Smooth muscle cell (in vitro differentiated cells): Measurements from ENCODE around the gene RPA1. TPM values are rescaled to one million over a fixed set of nuclear protein-coding genes. Genes with fewer than 3 reads are reported as not detected.

Experiments
- DNase-seq: peaks from one replicate; lab custom pipeline; 2025; ENCODE audit not compliant: unreplicated experiment; lab: John Stamatoyannopoulos, UW
- H2AFZ ChIP-seq: fragments of 200-600 bp; sonication (generic); 2 replicates; pipeline ENCODE4 v1.6.0; 2016; ENCODE audit warnings: antibody characterized with exemption, low read depth, mild to moderate bottlenecking
- H3F3A ChIP-seq: fragments of 200-600 bp; sonication (generic); 2 replicates; pipeline ENCODE4 v1.6.0; 2017; ENCODE audit warnings: antibody characterized with exemption, low read depth
- H3K27ac ChIP-seq: fragments of 200-600 bp; sonication (generic); 2 replicates; pipeline ENCODE4 v1.5.1; 2016; ENCODE audit warnings: low read depth, mild to moderate bottlenecking
- H3K27me3 ChIP-seq: fragments of 200-600 bp; sonication (generic); 2 replicates; pipeline ENCODE4 v1.6.1; 2016; ENCODE audit warnings: low read depth, mild to moderate bottlenecking
- H3K36me3 ChIP-seq: fragments of 200-600 bp; sonication (generic); 2 replicates; pipeline ENCODE4 v1.5.1; 2016; ENCODE audit warnings: low read depth
- H3K4me1 ChIP-seq: fragments of 200-600 bp; sonication (generic); 2 replicates; pipeline ENCODE4 v1.5.1; 2016; ENCODE audit warnings: low read depth
- H3K4me2 ChIP-seq: fragments of 200-600 bp; sonication (generic); 2 replicates; pipeline ENCODE4 v1.6.0; 2016; ENCODE audit warnings: mild to moderate bottlenecking
- H3K4me3 ChIP-seq: fragments of 200-600 bp; sonication (generic); 2 replicates; pipeline ENCODE4 v1.5.1; 2016; ENCODE audit warnings: mild to moderate bottlenecking
- H3K79me2 ChIP-seq: fragments of 200-600 bp; sonication (generic); 2 replicates; pipeline ENCODE4 v1.6.0; 2016; ENCODE audit warnings: low read depth, mild to moderate bottlenecking
- H3K9ac ChIP-seq: fragments of 200-600 bp; sonication (generic); 2 replicates; pipeline ENCODE4 v1.6.0; 2016; ENCODE audit warnings: low read depth
- H3K9me3 ChIP-seq: fragments of 200-600 bp; sonication (generic); replicated peaks from 2 replicates; pipeline ENCODE4 v1.5.1; 2016; ENCODE audit warnings: low read depth
- H4K20me1 ChIP-seq: fragments of 200-600 bp; sonication (generic); 2 replicates; pipeline ENCODE4 v1.6.0; 2016; ENCODE audit warnings: low read depth
- CTCF ChIP-seq: fragments of 200-600 bp; sonication (generic); IDR thresholded peaks from 2 replicates; pipeline ENCODE4 v1.5.1; 2017; ENCODE audit warnings: borderline replicate concordance, mild to moderate bottlenecking, antibody characterized with exemption; ENCODE audit not compliant: insufficient read depth, poor library complexity, severe bottlenecking
- WGBS: methylation state at CpG from one replicate; pipeline ENCODE4 v1.1.7; 2016; ENCODE audit warnings: low lambda C conversion rate; 5-methylcytosine and 5-hydroxymethylcytosine counted together
- polyA plus RNA-seq: library from polyadenylated mRNA; unstranded; fragments of >200 nt; fragmentation: Nextera tagmentation; extraction: Ambion mirVana; gene quantifications from 2 replicates; pipeline ENCODE4 v1.2.1, GENCODE V29; 2016
- total RNA-seq: library from RNA; depleted of rRNA; stranded (reverse); fragments of >200 nt; gene quantifications from 2 replicates; pipeline ENCODE4 v1.2.3, GENCODE V29; 2014

RPA1 gene
- total and polyA plus RNA-seq, 2 experiments from 2014 or later: 29.6 to 46.3 TPM

GRCh38 chr17:1904273-1905182 lies 74.7 kb downstream of the RPA1 start:
- H2AFZ ChIP-seq: no peak overlapping the region
- H3K4me3 ChIP-seq: no peak overlapping the region
- H3K27ac ChIP-seq: no peak overlapping the region
- no peak overlapping the region for H3K4me2 ChIP-seq
- WGBS: 75% methylated on average over 17 of the region's 17 CpGs
- no peaks in the 10 kb centered on the region for H3K36me3 ChIP-seq
- H3K9me3 ChIP-seq: no peaks in the 10 kb centered on the region
- H3K9ac ChIP-seq: no peak overlapping the region
- no peaks in the 10 kb centered on the region for H4K20me1 ChIP-seq
- no peaks in the 10 kb centered on the region for H3K79me2 ChIP-seq
- H3F3A ChIP-seq: no peaks in the 10 kb centered on the region
- H3K27me3 ChIP-seq: peaks cover 40% of the 10 kb centered on the region
- H3K4me1 ChIP-seq: peaks cover 41% of the 10 kb centered on the region
- no peak for DNase-seq
- TF ChIP-seq CTCF: no peak

GRCh38 chr17:1905190-1905913 lies 75.5 kb downstream of the RPA1 start:
- TF ChIP-seq CTCF: no peak
- peaks cover 48% of the 10 kb centered on the region for H3K27me3 ChIP-seq
- 58% methylated on average over 25 of the region's 25 CpGs for WGBS
- H2AFZ ChIP-seq: no peak overlapping the region
- H3K27ac ChIP-seq: no peak overlapping the region
- H3K79me2 ChIP-seq: no peaks in the 10 kb centered on the region
- peaks cover 48% of the 10 kb centered on the region for H3K4me1 ChIP-seq
- no peak for DNase-seq
- no peaks in the 10 kb centered on the region for H4K20me1 ChIP-seq
- H3K36me3 ChIP-seq: no peaks in the 10 kb centered on the region
- no peaks in the 10 kb centered on the region for H3K9me3 ChIP-seq
- H3K4me2 ChIP-seq: no peak overlapping the region
- H3F3A ChIP-seq: no peaks in the 10 kb centered on the region
- no peak overlapping the region for H3K4me3 ChIP-seq
- H3K9ac ChIP-seq: no peak overlapping the region

- TF ChIP-seq CTCF: no peak
- Histone ChIP-seq H2AFZ (no peak overlapping the region), H3K4me2 (no peak overlapping the region), H3K9me3 (no peaks in the 10 kb centered on the region), H3K9ac (no peak overlapping the region), H3K4me3 (no peak overlapping the region), H3K27me3 (peaks cover 53% of the 10 kb centered on the region), H3K27ac (no peak overlapping the region), H3K36me3 (no peaks in the 10 kb centered on the region), H3K79me2 (no peaks in the 10 kb centered on the region), H3K4me1 (peaks cover 48% of the 10 kb centered on the region), H3F3A (no peaks in the 10 kb centered on the region), H4K20me1 (no peaks in the 10 kb centered on the region)
- DNase-seq: no peak
- 35% methylated on average over 8 of the region's 8 CpGs for WGBS
These were observed 76.9 kb downstream of the RPA1 start for GRCh38 chr17:1906662-1907101.
